ENCODE measurements around the gene IL17C.

GRCh38 chr16:88671806-88672205 is 33.4 kb downstream of the IL17C start:
- no peak for TF ChIP-seq CTCF (IDR thresholded peaks at IDR 0.05)
- TF ChIP-seq POLR2A (IDR thresholded peaks at IDR 0.05): no peak

Measured in prostate gland (tissue), 2 donors.